ENCODE data around the gene MYO3A. TPM values are rescaled to one million over a fixed set of nuclear protein-coding genes. Genes with fewer than 3 reads are reported as not detected.

The MYO3A gene
- total RNA-seq, 1 donor from 2014 or later, result 0.22 TPM

DNA sequence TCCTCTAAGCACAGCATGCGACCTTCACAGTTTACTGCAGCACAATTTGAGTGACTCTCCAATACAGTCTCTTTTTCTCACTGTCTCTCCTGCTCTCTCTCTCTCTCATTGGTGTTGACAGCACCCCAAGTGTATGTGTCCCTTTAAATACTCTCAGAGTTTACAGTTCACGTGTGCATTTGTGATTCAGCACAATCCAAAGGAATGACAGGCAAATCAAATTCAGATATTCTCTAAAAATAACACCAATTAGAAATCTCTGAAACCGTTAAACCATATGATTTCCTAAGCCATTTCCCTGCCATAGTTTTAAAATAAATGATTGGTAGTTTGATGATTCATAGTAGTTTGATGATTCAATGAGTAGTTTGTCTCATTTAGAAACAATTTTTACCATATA is 178.5 kb downstream of the MYO3A start:
- TF ChIP-seq, protein P1, sequence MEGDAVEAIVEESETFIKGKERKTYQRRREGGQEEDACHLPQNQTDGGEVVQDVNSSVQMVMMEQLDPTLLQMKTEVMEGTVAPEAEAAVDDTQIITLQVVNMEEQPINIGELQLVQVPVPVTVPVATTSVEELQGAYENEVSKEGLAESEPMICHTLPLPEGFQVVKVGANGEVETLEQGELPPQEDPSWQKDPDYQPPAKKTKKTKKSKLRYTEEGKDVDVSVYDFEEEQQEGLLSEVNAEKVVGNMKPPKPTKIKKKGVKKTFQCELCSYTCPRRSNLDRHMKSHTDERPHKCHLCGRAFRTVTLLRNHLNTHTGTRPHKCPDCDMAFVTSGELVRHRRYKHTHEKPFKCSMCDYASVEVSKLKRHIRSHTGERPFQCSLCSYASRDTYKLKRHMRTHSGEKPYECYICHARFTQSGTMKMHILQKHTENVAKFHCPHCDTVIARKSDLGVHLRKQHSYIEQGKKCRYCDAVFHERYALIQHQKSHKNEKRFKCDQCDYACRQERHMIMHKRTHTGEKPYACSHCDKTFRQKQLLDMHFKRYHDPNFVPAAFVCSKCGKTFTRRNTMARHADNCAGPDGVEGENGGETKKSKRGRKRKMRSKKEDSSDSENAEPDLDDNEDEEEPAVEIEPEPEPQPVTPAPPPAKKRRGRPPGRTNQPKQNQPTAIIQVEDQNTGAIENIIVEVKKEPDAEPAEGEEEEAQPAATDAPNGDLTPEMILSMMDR (IDR thresholded peaks at IDR 0.05; ENCODE audit: partially characterized antibody, unreplicated experiment), result no peak
- Mint-ChIP-seq H3K4me1 (ENCODE audit: low read depth, unreplicated experiment) (no peaks in the 10 kb centered on the region), H3K27ac (ENCODE audit: unreplicated experiment) (no peak overlapping the region), H3K27me3 (ENCODE audit: unreplicated experiment) (no peaks in the 10 kb centered on the region), H3K36me3 (ENCODE audit: unreplicated experiment) (no peaks in the 10 kb centered on the region), H3K4me3 (ENCODE audit: unreplicated experiment) (no peak overlapping the region), H3K9me3 (ENCODE audit: unreplicated experiment) (no peaks in the 10 kb centered on the region)
- DNase-seq, result no peak

DNA sequence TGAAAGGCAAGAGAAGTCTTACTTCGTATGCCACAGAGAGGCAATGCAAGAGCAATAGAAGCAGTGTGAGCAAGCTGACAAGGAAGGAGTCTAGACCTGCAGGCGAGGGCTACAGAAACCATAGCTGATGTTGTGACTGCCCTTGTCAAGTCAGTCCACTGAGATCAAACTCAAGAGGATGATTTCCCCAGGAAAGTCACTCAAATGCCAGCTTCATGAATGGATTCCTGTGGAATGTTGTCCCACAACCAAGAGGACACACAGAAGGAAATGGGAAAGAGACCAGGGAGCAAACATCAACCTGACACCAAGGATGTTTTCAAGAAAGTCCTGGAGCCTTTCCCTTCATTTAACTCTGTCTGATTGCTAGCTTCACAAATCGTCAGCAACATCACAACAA is 204.6 kb downstream of the MYO3A start:
- H3K4me1 Mint-ChIP-seq (ENCODE audit: low read depth, unreplicated experiment), result no peaks in the 10 kb centered on the region
- DNase-seq, result no peak
- H3K27ac Mint-ChIP-seq (ENCODE audit: unreplicated experiment), result no peak overlapping the region
- peaks cover 3% of the 10 kb centered on the region for H3K27me3 Mint-ChIP-seq (ENCODE audit: unreplicated experiment)
- peaks cover 2% of the 10 kb centered on the region for H3K9me3 Mint-ChIP-seq (ENCODE audit: unreplicated experiment)
- peaks cover 6% of the 10 kb centered on the region for H3K36me3 Mint-ChIP-seq (ENCODE audit: unreplicated experiment)
- H3K4me3 Mint-ChIP-seq (ENCODE audit: unreplicated experiment), result no peak overlapping the region
- TF ChIP-seq, protein P1 (IDR thresholded peaks at IDR 0.05; ENCODE audit: partially characterized antibody, unreplicated experiment), result no peak

DNA sequence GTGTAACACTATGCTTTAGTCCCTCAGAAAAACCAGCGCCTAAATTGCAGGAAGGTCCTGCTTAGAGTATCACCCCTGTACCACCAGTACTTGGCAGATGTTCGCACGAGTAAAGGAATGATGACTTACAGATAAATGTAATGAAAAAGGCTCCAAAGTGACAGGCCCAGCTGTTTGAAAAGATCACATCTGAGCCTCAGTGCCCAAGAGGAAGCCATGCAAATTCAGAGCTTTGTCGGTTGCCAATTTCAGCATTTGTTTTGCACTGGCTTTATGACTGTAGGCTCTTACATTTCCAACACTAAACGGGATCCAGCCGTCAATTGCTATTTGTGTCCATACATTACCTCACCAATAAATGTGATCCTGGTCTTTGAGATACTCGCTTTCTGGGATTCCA is 222.0 kb downstream of the MYO3A start:
- Mint-ChIP-seq H3K27ac (ENCODE audit: unreplicated experiment) (no peak overlapping the region), H3K9me3 (ENCODE audit: unreplicated experiment) (no peaks in the 10 kb centered on the region), H3K36me3 (ENCODE audit: unreplicated experiment) (no peaks in the 10 kb centered on the region), H3K4me1 (ENCODE audit: low read depth, unreplicated experiment) (no peaks in the 10 kb centered on the region), H3K4me3 (ENCODE audit: unreplicated experiment) (no peak overlapping the region), H3K27me3 (ENCODE audit: unreplicated experiment) (no peaks in the 10 kb centered on the region)
- DNase-seq, result no peak
- TF ChIP-seq, protein P1 (IDR thresholded peaks at IDR 0.05; ENCODE audit: partially characterized antibody, unreplicated experiment), result no peak

DNA sequence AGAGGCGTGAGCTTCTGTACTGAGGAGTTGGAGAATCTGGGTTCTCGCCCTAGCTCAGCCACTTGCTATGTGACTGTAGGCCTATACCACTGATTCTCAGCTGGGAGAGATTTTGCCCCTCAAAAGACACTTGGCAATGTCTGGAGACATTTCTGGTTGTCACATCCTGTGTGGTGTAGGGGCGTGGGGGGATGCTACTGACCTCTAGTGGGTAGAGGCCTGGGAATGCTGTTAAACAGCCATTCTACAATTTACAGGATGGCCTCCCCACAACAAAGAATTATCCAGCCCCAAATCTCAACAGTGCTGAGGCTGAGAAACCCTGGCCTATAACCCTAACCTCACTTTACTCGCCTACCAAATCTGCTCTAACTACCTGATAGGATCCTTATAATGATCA is 223.7 kb downstream of the MYO3A start:
- no peak for DNase-seq
- Mint-ChIP-seq H3K27ac (ENCODE audit: unreplicated experiment) (no peak overlapping the region), H3K36me3 (ENCODE audit: unreplicated experiment) (no peaks in the 10 kb centered on the region), H3K4me3 (ENCODE audit: unreplicated experiment) (no peak overlapping the region), H3K4me1 (ENCODE audit: low read depth, unreplicated experiment) (no peaks in the 10 kb centered on the region), H3K27me3 (ENCODE audit: unreplicated experiment) (no peaks in the 10 kb centered on the region), H3K9me3 (ENCODE audit: unreplicated experiment) (no peaks in the 10 kb centered on the region)
- TF ChIP-seq, protein P1 (IDR thresholded peaks at IDR 0.05; ENCODE audit: partially characterized antibody, unreplicated experiment), result no peak

DNA sequence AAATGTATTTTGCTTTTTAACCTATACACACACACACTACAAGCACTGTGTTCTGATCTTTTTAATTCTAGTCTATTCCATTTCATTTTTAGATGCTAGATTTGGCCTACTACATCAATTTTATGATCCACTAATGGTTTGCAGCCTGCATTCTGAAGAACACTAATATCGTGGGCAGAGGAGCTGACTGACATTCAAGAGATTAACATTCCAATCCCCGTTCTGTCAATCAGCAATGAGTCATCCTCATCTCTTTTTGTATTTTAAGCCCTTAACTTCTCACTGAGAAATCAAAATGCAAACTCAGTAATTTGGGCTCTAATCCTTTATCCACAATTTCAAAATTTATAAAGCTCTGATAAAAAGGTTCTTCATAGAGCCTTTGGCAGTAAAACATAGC is 235.4 kb downstream of the MYO3A start:
- no peaks in the 10 kb centered on the region for H3K4me1 Mint-ChIP-seq (ENCODE audit: low read depth, unreplicated experiment)
- no peak overlapping the region for H3K4me3 Mint-ChIP-seq (ENCODE audit: unreplicated experiment)
- DNase-seq, result no peak

More for the DNA sequence above, 235.4 kb downstream of the MYO3A start:
- Mint-ChIP-seq H3K27ac (ENCODE audit: unreplicated experiment) (no peak overlapping the region), H3K9me3 (ENCODE audit: unreplicated experiment) (no peaks in the 10 kb centered on the region), H3K36me3 (ENCODE audit: unreplicated experiment) (no peaks in the 10 kb centered on the region), H3K27me3 (ENCODE audit: unreplicated experiment) (no peaks in the 10 kb centered on the region)
- TF ChIP-seq, protein P1 (IDR thresholded peaks at IDR 0.05; ENCODE audit: partially characterized antibody, unreplicated experiment), result no peak
